NCI-H2196 treated with DMSO at 0.1 percent for 48 hours (cell line): ENCODE results near the gene LSM7.

Experiments
- DNase-seq: peaks from one replicate; lab custom pipeline; 2025; ENCODE audit not compliant: unreplicated experiment; lab: John Stamatoyannopoulos, UW

The LSM7 gene

GRCh38 chr19:2305452-2306280 is 22.7 kb downstream of the LSM7 start:
- no peak for DNase-seq

GRCh38 chr19:2303211-2303798 is 25.1 kb downstream of the LSM7 start:
- DNase-seq = no peak

GRCh38 chr19:2302319-2303210 is 25.8 kb downstream of the LSM7 start:
- no peak for DNase-seq

- DNase-seq = no peak
Measured at GRCh38 chr19:2300533-2300932, 27.9 kb downstream of the LSM7 start.

GRCh38 chr19:2296141-2296540 is 32.2 kb downstream of the LSM7 start:
- no peak for DNase-seq

- no peak for DNase-seq
Measured at GRCh38 chr19:2294687-2295335, 33.6 kb downstream of the LSM7 start.

GRCh38 chr19:2291185-2291751 is 37.1 kb downstream of the LSM7 start:
- no peak for DNase-seq

GRCh38 chr19:2290441-2291184 is 37.8 kb downstream of the LSM7 start:
- peak; percentile 26 for DNase-seq

GRCh38 chr19:2289714-2290435 is 38.5 kb downstream of the LSM7 start:
- no peak for DNase-seq

GRCh38 chr19:2288818-2289713 is 39.3 kb downstream of the LSM7 start:
- DNase-seq = no peak

- DNase-seq = no peak
Measured at GRCh38 chr19:2288338-2288817, 40.0 kb downstream of the LSM7 start.

- DNase-seq = no peak
Measured at GRCh38 chr19:2287585-2288337, 40.6 kb downstream of the LSM7 start.

GRCh38 chr19:2286402-2287140 is 41.8 kb downstream of the LSM7 start:
- DNase-seq = no peak

- no peak for DNase-seq
Measured at GRCh38 chr19:2283835-2284507, 44.4 kb downstream of the LSM7 start.

GRCh38 chr19:2282862-2283237 is 45.5 kb downstream of the LSM7 start:
- DNase-seq = no peak

- no peak for DNase-seq
Measured at GRCh38 chr19:2282062-2282861, 46.1 kb downstream of the LSM7 start, which contains the start of gene PEAK3. PEAK3 (minus strand) TSS chr19:2282175; CDS start chr19:2280931, 1,244 bp downstream.
